GM21723 (cell line): Measurements from ENCODE around the gene PYM1.

Source experiments
- ATAC-seq: cut with Tn5 transposase; IDR thresholded peaks from one replicate; pipeline ENCODE4 v1.9.1; 2021; ENCODE audit warnings: mild to moderate bottlenecking, moderate library complexity; ENCODE audit not compliant: unreplicated experiment

The PYM1 gene

GRCh38 chr12:55927588-55928502, at the start of gene PYM1:
Gene PYM1, minus strand, starts transcription at chr12:55927894. Its CDS starts 133 bp downstream, at chr12:55927761.
- peak; percentile 43 for ATAC-seq

GRCh38 chr12:55974308-55974730, 46.6 kb upstream of the PYM1 start:
- ATAC-seq, result peak; percentile 23

- ATAC-seq, result peak; percentile 92
Measured at GRCh38 chr12:55973599-55974307, 46.1 kb upstream of the PYM1 start, which contains the start of gene RAB5B. Gene RAB5B, plus strand, starts transcription at chr12:55974078. Its CDS starts 12,883 bp downstream, at chr12:55986961.

GRCh38 chr12:55972911-55973598, 45.4 kb upstream of the PYM1 start:
- ATAC-seq, result no peak

GRCh38 chr12:55972456-55972855, 44.8 kb upstream of the PYM1 start:
- ATAC-seq, result no peak

- no peak for ATAC-seq
Measured at GRCh38 chr12:55972042-55972441, 44.3 kb upstream of the PYM1 start.

GRCh38 chr12:55970775-55971174, 43.1 kb upstream of the PYM1 start:
- no peak for ATAC-seq

- ATAC-seq, result no peak
Measured at GRCh38 chr12:55969356-55969755, 41.7 kb upstream of the PYM1 start.

GRCh38 chr12:55966408-55967281, 39.0 kb upstream of the PYM1 start, which contains the start of gene CDK2:
Gene CDK2, plus strand, starts transcription at chr12:55966830. Its CDS starts 179 bp downstream, at chr12:55967009.
- peak; percentile 96 for ATAC-seq

- peak; percentile 5 for ATAC-seq
Measured at GRCh38 chr12:55965941-55966407, 38.3 kb upstream of the PYM1 start, which contains the start of gene PMEL. Gene PMEL, minus strand, starts transcription at chr12:55966042. Its CDS starts 31 bp downstream, at chr12:55966011.

GRCh38 chr12:55965240-55965639, 37.5 kb upstream of the PYM1 start:
- no peak for ATAC-seq

- no peak for ATAC-seq
Measured at GRCh38 chr12:55963760-55964159, 36.1 kb upstream of the PYM1 start.

- no peak for ATAC-seq
Measured at GRCh38 chr12:55957106-55957859, 29.6 kb upstream of the PYM1 start.

GRCh38 chr12:55955800-55956508, 28.3 kb upstream of the PYM1 start:
- ATAC-seq, result no peak

GRCh38 chr12:55955344-55955743, 27.6 kb upstream of the PYM1 start:
- ATAC-seq, result no peak

GRCh38 chr12:55946553-55946952, 18.9 kb upstream of the PYM1 start:
- no peak for ATAC-seq

GRCh38 chr12:55942577-55943136, 15.0 kb upstream of the PYM1 start:
- no peak for ATAC-seq

GRCh38 chr12:55942055-55942454, 14.4 kb upstream of the PYM1 start:
- no peak for ATAC-seq
